ENCODE results near the gene ABLIM1. TPM values are rescaled to one million over a fixed set of nuclear protein-coding genes. Genes with fewer than 3 reads are reported as not detected.

ABLIM1 gene
- total and polyA plus RNA-seq, 10 of the 15 experiments (the other 5 are each of a cell fraction or from before 2014, with no cell fraction given) = 14.2 to 50.5 (median 28.1) TPM

DNA sequence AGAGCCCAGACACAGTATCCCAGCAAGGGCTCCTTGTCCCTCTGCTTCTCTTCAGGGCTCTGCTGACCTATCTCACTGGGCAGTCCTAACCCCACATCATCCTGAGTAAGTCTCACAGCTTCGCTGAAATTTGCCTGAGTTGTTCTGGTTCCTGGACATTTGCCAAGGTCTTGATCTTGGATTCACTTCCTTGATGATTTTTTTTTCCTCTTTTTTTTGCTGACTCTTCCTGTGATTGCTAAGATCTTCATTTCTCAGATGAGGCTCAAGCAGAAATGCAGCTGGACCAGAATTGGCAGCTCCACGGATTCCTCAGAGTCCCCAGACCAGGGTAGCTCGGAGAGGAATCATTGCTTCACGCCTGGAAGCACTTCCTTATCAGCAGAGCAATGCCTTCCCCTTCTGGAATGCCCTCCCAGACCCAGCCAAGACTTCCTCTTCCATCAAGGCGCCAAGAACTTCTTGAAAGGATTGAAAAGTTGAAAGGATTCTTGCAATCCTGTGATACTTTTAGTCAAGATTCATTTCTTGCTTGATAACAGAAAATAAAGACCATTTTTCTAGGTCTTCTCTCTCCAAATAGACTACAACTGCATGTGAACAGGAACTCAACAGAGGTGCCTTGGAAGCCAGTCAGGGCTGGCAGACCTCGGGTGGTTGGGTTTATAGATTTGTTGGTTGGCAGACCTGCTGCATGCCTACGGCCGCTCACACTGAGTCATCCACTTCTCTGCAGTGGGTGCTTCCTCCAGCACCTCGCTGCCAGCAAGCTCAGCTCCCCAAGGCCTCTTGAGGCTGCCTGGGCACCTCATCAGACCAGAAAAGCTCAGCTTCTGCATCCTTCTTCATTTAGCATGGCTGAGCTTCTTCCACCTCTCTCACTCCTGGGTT, 244.9 kb downstream of the ABLIM1 start:
- RAD21 ChIA-PET (ENCODE audit: unreplicated experiment) = no interaction called here
- H3K27ac ChIP-seq (ENCODE audit: control insufficient read depth, insufficient read depth) = no peak overlapping the region
- H3K36me3 ChIP-seq (ENCODE audit: control insufficient read depth in 2 of 2, insufficient read depth in 2 of 2, low read length in 1 of 2) = no peaks in the 10 kb centered on the region
- POLR2A ChIA-PET = no interaction called here
- SMC1A ChIA-PET (ENCODE audit: uncharacterized antibody, unreplicated experiment) = no interaction called here
- no peaks in the 10 kb centered on the region for H3K9me3 ChIP-seq (replicated peaks; ENCODE audit: control insufficient read depth, insufficient read depth, low read length)
- no peak overlapping the region for H3K4me2 ChIP-seq (ENCODE audit: control insufficient read depth, insufficient read depth)
- WGBS (ENCODE audit: insufficient coverage, insufficient replicate concordance, low lambda C conversion rate, missing lambda C conversion rate) = 7% methylated on average over 9 of the region's 9 CpGs
- TF ChIP-seq RAD21 (IDR thresholded peaks at IDR 0.05; ENCODE audit: insufficient read depth, low read depth, low read length) = no peak
- no peak for TF ChIP-seq NFIC (IDR thresholded peaks at IDR 0.05; ENCODE audit: low read depth, low read length)
- TF ChIP-seq, protein P1, sequence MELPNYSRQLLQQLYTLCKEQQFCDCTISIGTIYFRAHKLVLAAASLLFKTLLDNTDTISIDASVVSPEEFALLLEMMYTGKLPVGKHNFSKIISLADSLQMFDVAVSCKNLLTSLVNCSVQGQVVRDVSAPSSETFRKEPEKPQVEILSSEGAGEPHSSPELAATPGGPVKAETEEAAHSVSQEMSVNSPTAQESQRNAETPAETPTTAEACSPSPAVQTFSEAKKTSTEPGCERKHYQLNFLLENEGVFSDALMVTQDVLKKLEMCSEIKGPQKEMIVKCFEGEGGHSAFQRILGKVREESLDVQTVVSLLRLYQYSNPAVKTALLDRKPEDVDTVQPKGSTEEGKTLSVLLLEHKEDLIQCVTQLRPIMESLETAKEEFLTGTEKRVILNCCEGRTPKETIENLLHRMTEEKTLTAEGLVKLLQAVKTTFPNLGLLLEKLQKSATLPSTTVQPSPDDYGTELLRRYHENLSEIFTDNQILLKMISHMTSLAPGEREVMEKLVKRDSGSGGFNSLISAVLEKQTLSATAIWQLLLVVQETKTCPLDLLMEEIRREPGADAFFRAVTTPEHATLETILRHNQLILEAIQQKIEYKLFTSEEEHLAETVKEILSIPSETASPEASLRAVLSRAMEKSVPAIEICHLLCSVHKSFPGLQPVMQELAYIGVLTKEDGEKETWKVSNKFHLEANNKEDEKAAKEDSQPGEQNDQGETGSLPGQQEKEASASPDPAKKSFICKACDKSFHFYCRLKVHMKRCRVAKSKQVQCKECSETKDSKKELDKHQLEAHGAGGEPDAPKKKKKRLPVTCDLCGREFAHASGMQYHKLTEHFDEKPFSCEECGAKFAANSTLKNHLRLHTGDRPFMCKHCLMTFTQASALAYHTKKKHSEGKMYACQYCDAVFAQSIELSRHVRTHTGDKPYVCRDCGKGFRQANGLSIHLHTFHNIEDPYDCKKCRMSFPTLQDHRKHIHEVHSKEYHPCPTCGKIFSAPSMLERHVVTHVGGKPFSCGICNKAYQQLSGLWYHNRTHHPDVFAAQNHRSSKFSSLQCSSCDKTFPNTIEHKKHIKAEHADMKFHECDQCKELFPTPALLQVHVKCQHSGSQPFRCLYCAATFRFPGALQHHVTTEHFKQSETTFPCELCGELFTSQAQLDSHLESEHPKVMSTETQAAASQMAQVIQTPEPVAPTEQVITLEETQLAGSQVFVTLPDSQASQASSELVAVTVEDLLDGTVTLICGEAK (IDR thresholded peaks at IDR 0.05; ENCODE audit: borderline replicate concordance) = no peak
- TF ChIP-seq ETV6 (conservative IDR thresholded peaks at IDR 0.05 in 1 of 2, IDR thresholded peaks at IDR 0.05 in 1 of 2; ENCODE audit: borderline replicate concordance in 1 of 2, low read depth in 1 of 2) = no peak
- no peak for TF ChIP-seq EZH2 (IDR thresholded peaks at IDR 0.05; ENCODE audit: borderline replicate concordance, control insufficient read depth, low read depth, low read length)
- TF ChIP-seq TCF7 (IDR thresholded peaks at IDR 0.05; ENCODE audit: borderline replicate concordance) = no peak
- TF ChIP-seq SREBF2 (IDR thresholded peaks at IDR 0.05; ENCODE audit: low read length) = no peak
- TF ChIP-seq, protein P2, sequence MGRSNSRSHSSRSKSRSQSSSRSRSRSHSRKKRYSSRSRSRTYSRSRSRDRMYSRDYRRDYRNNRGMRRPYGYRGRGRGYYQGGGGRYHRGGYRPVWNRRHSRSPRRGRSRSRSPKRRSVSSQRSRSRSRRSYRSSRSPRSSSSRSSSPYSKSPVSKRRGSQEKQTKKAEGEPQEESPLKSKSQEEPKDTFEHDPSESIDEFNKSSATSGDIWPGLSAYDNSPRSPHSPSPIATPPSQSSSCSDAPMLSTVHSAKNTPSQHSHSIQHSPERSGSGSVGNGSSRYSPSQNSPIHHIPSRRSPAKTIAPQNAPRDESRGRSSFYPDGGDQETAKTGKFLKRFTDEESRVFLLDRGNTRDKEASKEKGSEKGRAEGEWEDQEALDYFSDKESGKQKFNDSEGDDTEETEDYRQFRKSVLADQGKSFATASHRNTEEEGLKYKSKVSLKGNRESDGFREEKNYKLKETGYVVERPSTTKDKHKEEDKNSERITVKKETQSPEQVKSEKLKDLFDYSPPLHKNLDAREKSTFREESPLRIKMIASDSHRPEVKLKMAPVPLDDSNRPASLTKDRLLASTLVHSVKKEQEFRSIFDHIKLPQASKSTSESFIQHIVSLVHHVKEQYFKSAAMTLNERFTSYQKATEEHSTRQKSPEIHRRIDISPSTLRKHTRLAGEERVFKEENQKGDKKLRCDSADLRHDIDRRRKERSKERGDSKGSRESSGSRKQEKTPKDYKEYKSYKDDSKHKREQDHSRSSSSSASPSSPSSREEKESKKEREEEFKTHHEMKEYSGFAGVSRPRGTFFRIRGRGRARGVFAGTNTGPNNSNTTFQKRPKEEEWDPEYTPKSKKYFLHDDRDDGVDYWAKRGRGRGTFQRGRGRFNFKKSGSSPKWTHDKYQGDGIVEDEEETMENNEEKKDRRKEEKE (IDR thresholded peaks at IDR 0.05) = no peak
- TF ChIP-seq, protein P3, sequence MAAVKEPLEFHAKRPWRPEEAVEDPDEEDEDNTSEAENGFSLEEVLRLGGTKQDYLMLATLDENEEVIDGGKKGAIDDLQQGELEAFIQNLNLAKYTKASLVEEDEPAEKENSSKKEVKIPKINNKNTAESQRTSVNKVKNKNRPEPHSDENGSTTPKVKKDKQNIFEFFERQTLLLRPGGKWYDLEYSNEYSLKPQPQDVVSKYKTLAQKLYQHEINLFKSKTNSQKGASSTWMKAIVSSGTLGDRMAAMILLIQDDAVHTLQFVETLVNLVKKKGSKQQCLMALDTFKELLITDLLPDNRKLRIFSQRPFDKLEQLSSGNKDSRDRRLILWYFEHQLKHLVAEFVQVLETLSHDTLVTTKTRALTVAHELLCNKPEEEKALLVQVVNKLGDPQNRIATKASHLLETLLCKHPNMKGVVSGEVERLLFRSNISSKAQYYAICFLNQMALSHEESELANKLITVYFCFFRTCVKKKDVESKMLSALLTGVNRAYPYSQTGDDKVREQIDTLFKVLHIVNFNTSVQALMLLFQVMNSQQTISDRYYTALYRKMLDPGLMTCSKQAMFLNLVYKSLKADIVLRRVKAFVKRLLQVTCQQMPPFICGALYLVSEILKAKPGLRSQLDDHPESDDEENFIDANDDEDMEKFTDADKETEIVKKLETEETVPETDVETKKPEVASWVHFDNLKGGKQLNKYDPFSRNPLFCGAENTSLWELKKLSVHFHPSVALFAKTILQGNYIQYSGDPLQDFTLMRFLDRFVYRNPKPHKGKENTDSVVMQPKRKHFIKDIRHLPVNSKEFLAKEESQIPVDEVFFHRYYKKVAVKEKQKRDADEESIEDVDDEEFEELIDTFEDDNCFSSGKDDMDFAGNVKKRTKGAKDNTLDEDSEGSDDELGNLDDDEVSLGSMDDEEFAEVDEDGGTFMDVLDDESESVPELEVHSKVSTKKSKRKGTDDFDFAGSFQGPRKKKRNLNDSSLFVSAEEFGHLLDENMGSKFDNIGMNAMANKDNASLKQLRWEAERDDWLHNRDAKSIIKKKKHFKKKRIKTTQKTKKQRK (IDR thresholded peaks at IDR 0.05; ENCODE audit: low read depth, low read length) = no peak
- TF ChIP-seq BCL11A (IDR thresholded peaks at IDR 0.05; ENCODE audit: low read depth, low read length) = no peak
- TF ChIP-seq RELA (IDR thresholded peaks at IDR 0.05; ENCODE audit: borderline replicate concordance, partially characterized antibody) = no peak
- TF ChIP-seq POLR2AphosphoS2 (IDR thresholded peaks at IDR 0.05; ENCODE audit: low read depth, low read length) = no peak
- ATAC-seq = no peak
- intact Hi-C loops (cut with micrococcal nuclease; ENCODE audit: unreplicated experiment) = no loop called here
- no peaks in the 10 kb centered on the region for H3K79me2 ChIP-seq (ENCODE audit: control insufficient read depth, insufficient read depth, low read length)
- no peak for DNase-seq (ENCODE audit: low read depth, low spot score)
- 0 out of 4 replicates have a peak, but pooled peaks cover 0 to 3% of the 10 kb centered on the region in 2 experiments for H3K27me3 ChIP-seq (replicated peaks in 1 of 2; ENCODE audit: control insufficient read depth in 2 of 2, insufficient read depth in 2 of 2, low read length in 1 of 2)
- H3K4me1 ChIP-seq (ENCODE audit: control insufficient read depth, insufficient read depth, low read length) = peaks cover 5% of the 10 kb centered on the region
- H3K4me3 ChIP-seq = no peak overlapping the region
- no TSS peak for BruUV-seq (replicated peaks)
- CTCF ChIA-PET = no interaction called here
- no peak overlapping the region for H3K9ac ChIP-seq (ENCODE audit: control insufficient read depth, insufficient read depth, low read length)
- H4K20me1 ChIP-seq (ENCODE audit: control insufficient read depth, insufficient read depth) = no peaks in the 10 kb centered on the region
- in situ Hi-C loops (cut with MboI) = no loop called here
- no peak for FAIRE-seq
- H2AFZ ChIP-seq (ENCODE audit: control insufficient read depth, low read depth, low read length) = no peak overlapping the region
